HEK293T (cell line): ENCODE results near the gene ASPG.

Source experiments
- ARNT ChIP-seq: fragments of 450-650 bp; IDR thresholded peaks from 2 replicates; pipeline ENCODE4 v1.6.1; 2017; ENCODE audit warnings: mild to moderate bottlenecking
- FOXA1 ChIP-seq: fragments of 450-650 bp; IDR thresholded peaks from 2 replicates; pipeline ENCODE4 v1.6.1; 2016; ENCODE audit warnings: mild to moderate bottlenecking
- FOXK2 ChIP-seq: fragments of 450-650 bp; IDR thresholded peaks from 2 replicates; pipeline ENCODE4 v1.6.1; 2016; ENCODE audit warnings: mild to moderate bottlenecking
- FOXM1 ChIP-seq: fragments of 450-650 bp; IDR thresholded peaks from 2 replicates; pipeline ENCODE4 v1.6.1; 2017; ENCODE audit warnings: mild to moderate bottlenecking, borderline replicate concordance
- HDGF ChIP-seq: fragments of 450-650 bp; IDR thresholded peaks from 2 replicates; pipeline ENCODE4 v1.6.1; 2017; ENCODE audit warnings: antibody characterized with exemption, borderline replicate concordance
- L3MBTL2 ChIP-seq: fragments of 450-650 bp; conservative IDR thresholded peaks from 2 replicates; pipeline ENCODE4 v1.6.1; 2016; ENCODE audit warnings: mild to moderate bottlenecking
- NFRKB ChIP-seq: fragments of 450-650 bp; IDR thresholded peaks from 2 replicates; pipeline ENCODE4 v1.6.1; 2016; ENCODE audit warnings: mild to moderate bottlenecking, moderate library complexity
- SUZ12 ChIP-seq: fragments of 450-650 bp; IDR thresholded peaks from 2 replicates; pipeline ENCODE4 v1.6.1; 2016; ENCODE audit warnings: mild to moderate bottlenecking
- ZNF384 ChIP-seq: fragments of 450-650 bp; IDR thresholded peaks from 2 replicates; pipeline ENCODE4 v1.6.1; 2016

DNA sequence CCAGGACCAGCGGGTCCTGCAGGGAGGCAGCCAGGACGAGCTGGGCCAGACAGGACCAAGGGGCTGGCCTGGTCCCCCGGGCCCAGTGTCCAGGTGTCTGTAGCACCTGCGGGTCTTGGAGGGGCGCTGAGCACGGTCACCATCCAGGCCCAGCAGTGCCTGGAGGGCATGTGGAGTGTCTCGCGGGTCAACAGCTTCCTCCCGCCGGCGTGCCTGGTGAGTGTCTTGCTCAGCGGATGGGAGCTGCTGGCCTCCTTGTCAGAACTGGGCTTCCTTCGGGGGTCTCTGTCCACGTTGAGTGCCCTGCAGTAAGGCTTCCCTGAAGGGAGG, 66.7 kb downstream of the ASPG start:
- TF ChIP-seq FOXK2 (no peak), FOXM1 (no peak), ZNF384 (no peak), FOXA1 (no peak), L3MBTL2 (no peak), ARNT (no peak), HDGF (no peak), NFRKB (no peak), SUZ12 (no peak)
